Activated effector memory CD4-positive, alpha-beta T cell treated with anti-CD3 and anti-CD28 coated beads, Interleukin-2, amount 50 U/mL, for 16 hours (primary cell): ENCODE results near the gene AZU1.
"Not testable (repeated sequence)": the region's sequence is repeated elsewhere in the genome, so short reads cannot be mapped to it uniquely, and the experiment has no call there.

ENCODE experiments used
- DNase-seq: peaks from one replicate; pipeline ENCODE4 v3.0.0-alpha.2; 2020

Gene AZU1

DNA sequence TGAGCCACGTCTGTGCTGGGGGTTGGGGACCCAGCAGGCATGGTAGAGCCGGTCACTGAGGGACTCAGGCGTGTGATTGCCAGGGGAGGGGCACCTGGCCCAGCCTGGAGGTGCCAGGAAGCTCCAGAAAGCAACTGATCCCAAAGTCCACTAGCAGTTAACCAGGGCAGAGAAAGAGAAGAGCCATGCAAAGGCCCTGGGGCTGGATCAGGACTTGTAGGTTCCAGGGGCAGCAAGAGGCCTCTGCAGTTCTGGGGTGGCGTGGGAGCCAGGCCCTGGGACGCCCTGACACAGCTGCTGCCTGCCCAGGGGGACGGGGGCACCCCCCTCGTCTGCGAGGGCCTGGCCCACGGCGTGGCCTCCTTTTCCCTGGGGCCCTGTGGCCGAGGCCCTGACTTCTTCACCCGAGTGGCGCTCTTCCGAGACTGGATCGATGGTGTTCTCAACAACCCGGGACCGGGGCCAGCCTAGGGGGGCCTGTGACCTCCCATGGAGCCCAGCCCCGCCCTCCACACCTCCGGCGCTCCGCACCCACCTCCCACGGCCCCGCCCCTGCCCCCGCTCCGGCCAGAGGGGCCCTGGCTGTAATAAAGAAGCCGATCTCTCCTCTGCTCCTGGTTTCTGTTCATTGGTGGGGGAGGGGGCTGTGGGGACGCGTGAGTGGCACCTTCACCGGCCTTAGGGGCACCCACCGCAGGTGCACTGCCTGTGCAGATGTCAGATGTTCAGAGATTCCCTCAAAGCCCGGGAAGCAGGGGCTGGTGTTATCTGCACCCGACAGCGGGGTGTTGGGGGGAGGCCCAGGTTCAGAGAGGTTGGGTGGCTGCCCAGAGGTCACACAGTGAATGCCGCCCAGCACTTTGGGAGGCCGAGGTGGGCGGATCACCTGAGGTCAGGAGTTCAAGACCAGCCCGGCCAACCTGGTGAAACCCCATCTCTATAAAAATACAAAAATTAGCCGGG, 4.1 kb downstream of the AZU1 start:
- DNase-seq = no peak

DNA sequence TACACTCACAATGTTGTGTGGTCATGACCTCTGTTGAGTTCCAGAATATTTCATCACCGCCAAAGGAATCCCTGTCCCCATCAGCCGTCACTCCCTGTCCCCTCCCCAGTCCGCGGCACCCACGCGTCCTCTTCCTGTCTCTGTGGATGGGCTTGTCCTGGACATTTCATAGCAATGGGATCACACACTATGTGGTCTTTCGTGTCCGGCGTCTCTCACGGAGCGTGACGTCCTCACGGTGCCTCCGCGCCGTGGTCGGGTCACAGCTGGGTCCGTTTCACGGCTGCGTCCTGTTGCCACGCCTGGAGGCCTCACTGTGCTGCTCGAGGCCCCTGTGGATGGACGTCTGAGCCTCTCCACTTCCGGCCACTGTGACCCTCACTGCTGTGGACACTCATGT, 6.6 kb downstream of the AZU1 start:
- DNase-seq = no peak

DNA sequence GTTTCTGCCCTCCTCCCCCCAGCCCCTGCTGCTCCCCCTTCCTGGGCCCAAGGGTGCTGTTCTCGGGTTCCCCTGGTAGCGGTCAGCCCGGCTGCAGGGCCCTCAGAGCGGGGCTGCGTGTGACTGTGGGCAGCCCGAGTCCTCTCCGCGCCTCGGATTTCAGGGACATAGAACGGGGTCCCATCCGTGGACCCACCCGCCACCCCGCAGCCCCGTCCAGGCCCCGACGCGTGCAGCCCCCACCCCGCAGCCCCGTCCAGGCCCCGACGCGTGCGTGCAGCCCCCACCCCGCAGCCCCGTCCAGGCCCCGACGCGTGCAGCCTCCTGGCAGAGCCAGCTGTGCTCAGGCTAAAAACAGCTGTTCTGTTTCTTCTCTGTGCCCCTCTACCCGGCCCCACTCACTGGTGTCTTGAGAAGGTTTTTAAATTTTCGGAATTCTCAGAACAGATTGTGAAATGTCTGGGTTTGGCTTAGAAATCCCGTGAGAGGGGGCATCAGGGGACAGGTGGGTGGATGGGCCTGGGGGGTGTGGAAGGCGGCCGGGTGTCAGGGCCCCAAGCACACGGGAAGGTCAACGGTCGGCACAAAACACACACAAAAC, 7.7 kb downstream of the AZU1 start:
- DNase-seq = no peak

DNA sequence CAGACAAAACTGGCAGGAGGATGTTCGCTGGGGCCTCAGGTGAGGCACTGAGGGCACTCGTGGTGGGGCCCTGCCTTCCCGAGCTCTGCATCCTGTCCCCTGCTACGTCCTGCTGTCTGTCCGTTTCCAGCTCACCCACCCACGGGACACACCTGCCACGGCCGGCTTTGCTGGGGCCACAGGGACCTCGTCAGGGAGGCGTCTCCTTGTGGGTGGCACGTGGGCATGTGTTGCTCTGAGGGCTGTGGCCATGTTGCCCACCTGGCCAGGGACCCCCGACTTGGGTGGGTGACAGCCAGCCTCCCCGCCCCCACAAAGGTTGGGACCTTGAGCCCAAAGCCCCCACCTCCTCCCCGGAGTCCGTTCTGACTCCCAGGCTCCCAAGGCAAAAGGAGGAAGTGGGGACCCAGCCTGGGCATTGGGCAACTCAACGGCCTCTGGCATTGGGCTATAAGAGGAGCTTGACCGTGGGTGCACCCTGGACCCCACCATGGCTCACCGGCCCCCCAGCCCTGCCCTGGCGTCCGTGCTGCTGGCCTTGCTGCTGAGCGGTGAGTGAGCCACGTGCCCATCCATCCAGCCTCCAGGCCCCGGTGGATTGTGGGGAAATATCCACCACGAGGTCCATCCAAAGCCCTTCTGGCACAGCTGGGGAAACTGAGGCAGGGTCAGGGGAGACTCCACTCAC, 13.0 kb downstream of the AZU1 start, which contains the start of gene PRTN3:
Gene PRTN3, plus strand, starts transcription at position 481 of the 688 bp plus-strand sequence. Its CDS starts 10 bp downstream, at position 491.
- no peak for DNase-seq

DNA sequence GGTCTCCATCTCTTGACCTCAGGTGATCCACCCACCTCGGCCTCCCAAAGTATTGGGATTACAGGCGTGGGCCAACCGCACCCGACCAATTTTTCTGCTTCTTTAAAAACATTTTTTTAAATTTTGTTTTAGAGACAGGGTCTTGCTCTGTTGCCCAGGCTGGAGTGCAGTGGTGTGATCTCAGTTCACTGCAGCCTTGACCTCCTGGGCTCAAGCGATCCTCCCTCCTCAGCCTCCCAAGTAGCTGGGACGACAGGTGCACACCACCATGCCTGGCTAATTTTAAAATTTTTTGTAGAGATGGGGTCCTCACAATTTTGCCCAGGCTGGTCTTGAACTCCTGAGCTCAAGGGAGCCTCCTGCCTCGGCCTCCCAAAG, 15.2 kb downstream of the AZU1 start:
- DNase-seq = not testable (repeated sequence)

DNA sequence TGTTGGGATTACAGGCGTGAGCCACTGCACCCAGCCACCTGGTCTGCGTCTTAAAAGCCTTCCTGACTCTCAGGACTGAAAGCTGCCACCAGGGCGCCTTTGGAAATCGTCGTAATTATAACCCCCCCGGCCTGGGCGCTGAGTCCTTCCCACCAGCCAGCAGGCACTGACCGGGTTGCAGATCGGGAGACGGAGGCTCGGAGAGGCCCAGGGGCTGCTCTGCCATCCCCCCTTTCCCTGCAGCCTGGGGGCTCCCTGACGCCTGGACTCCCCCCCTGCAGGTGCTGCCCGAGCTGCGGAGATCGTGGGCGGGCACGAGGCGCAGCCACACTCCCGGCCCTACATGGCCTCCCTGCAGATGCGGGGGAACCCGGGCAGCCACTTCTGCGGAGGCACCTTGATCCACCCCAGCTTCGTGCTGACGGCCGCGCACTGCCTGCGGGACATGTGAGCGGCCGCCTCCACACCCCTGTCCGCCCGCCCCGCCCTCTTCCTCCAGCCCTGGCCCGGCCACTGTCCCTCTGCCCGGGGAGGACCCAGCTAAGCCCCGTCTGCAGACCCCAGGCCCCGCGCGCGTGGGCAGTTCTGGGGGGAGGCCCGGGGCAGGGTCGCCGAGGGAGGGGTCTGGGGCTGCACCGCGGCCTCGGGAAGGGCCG, 15.7 kb downstream of the AZU1 start:
- no peak for DNase-seq

DNA sequence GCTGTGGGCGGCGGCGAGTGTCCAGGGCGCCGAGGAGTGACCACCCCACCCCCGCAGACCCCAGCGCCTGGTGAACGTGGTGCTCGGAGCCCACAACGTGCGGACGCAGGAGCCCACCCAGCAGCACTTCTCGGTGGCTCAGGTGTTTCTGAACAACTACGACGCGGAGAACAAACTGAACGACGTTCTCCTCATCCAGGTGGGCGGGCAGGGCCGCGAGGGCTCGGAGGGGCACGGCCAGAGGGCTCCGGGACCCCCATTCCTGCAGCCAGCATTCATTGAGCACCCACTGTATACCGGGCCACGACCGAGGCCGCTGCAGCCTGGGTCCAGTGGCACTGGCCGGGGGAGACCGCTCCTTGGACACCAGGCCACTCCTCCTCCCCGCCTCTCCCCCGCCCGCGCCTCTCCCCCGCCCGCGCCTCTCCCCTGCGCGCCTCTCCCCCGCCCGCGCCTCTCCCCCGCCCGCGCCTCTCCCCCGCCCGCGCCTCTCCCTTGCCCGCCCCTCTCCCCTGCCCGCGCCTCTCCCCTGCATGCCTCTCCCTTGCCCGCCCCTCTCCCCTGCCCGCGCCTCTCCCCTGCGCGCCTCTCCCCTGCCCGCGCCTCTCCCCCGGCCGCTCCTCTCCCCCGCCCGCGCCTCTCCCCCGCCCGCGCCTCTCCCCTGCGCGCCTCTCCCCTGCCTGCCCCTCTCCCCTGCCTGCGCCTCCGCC, 16.4 kb downstream of the AZU1 start:
- no peak for DNase-seq

DNA sequence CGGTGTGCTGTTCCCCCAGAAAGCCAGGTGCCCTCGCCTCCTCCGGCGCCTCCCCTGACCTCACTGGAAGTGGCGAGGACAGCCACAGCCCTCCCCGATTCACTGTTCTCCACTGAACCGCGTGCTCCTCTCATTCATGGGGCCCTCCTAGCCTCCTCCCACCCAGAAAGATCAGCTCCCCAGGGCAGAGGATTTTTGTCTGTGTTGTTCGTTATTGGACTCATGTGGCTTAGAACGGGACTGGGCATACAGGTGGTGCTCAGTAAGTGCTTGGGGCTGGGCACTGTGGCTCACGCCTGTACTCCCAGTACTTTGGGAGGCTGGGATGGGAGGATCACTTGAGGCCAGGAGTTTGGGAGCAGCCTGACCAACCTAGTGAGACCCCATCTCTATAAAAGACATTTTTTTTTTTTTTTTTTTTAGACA, 16.9 kb downstream of the AZU1 start:
- no peak for DNase-seq

DNA sequence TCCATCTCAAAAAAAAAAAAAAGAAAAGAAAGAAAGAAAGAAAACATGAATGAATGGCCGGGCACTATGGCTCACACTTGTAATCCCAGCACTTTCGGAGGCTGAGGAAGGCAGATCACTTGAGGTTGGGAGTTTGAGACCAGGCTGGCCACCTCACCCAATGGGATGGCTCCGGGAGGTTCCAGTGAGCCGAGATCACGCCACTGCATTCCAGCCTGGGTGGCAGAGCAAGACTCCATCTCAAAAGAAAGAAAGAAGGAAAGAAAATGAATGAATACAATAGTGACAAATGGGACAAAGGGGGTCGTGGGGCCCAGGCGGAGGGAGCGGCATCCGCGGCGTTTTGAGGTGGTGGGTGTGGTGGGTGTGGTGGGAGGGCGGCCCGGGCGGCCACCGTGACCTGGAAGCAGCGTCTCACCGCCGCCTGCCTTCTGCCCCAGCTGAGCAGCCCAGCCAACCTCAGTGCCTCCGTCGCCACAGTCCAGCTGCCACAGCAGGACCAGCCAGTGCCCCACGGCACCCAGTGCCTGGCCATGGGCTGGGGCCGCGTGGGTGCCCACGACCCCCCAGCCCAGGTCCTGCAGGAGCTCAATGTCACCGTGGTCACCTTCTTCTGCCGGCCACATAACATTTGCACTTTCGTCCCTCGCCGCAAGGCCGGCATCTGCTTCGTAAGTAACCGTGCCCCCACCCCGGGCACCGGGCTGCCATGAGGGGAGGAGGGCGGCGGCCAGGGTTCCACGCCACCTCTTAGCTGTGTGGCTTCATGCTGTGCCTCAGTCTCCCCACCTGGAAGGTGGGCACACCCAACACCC, 18.3 kb downstream of the AZU1 start:
- no peak for DNase-seq

DNA sequence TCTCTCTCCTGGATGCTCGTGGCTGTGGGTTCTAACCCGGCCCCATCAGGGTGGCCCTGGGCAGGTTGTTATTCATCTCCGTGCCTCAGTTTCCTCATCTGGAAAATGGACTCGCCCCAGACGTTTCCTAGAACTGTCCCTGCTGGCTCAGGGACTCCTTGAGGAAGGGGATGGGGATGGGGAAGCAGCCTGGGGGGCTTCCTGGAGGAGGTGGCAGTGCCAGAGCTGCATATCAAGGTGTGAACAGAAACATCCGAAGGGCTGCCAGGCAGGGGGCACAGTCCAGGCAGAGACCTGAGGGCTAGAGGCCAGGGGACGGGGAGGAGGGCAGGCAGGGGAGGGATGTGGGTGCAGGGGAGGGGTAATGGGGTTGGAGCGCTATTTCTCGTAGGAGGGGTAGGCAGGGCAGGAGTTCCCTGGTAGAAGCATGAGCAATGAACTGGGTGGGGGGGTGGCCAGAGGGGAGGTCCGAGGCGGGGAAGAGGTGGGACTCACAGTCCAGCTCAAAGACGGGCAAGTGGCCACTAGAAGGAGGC, 20.8 kb downstream of the AZU1 start:
- DNase-seq = no peak

DNA sequence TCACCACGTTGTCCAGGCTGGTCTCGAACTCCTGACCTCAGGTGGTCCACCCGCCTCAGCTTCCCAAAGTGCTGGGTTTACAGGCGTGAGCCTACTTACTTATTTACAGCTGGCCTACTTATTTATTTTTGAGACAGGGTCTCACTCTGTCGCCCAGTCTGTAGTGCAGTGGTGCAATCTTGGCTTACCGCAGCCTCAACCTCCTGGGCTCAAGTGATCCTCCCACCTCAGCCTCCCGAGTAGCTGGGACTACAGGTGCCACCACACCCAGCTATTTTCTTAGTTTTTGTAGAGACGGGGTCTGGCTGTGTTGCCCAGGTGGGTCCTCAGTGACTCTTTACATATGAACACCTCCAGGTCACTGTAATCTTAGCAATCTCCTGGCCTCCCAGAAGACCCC, 21.6 kb downstream of the AZU1 start:
- DNase-seq = not testable (repeated sequence)

DNA sequence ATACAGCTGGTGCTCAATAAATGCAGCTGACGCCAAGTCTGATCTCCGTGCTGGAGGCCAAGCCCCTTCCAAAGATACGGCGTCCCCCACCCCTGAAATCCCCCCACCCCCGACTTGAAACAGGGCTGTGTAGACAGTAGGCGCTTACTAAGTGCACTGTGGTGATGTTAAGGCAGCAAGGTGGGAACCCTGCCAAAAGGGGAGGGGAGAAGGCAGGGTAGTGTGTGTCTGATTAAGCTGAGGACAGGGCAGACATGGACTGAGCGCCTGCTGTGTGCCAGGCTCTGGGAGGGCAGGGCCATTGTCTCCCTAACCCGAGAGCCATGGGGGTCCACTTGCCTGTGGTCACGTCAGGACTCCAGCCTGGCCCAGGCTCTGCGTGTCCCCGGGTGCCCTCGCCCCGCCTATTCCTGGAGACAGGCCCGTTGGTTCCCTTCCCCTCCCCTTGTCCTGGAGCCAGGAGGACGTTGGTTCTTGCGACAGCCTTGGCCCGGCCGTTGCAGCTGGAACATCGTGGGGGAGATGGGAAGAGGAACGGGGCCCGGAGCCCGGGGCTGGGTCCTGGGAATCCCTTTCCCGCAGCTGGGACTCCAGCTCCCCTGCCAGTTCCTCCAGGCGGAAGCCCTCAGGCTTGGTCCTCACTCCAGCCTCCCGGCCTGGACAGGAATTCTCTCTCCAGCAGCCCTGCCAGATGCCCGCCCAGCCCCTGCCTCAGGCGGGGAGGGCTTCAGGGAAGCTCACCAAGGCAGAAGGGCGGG, 22.8 kb downstream of the AZU1 start:
- no peak for DNase-seq

DNA sequence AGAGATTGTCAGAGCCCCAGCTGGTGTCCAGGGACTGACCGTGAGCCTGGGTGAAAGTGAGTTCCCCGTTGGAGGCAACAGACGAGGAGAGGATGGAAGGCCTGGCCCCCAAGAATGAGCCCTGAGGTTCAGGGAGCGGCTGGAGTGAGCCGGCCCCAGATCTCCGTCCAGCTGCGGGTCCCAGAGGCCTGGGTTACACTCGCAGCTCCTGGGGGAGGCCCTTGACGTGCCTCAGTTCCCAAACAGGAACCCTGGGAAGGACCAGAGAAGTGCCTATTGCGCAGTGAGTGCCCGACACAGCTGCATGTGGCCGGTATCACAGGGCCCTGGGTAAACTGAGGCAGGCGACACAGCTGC, 23.3 kb downstream of the AZU1 start:
- no peak for DNase-seq

DNA sequence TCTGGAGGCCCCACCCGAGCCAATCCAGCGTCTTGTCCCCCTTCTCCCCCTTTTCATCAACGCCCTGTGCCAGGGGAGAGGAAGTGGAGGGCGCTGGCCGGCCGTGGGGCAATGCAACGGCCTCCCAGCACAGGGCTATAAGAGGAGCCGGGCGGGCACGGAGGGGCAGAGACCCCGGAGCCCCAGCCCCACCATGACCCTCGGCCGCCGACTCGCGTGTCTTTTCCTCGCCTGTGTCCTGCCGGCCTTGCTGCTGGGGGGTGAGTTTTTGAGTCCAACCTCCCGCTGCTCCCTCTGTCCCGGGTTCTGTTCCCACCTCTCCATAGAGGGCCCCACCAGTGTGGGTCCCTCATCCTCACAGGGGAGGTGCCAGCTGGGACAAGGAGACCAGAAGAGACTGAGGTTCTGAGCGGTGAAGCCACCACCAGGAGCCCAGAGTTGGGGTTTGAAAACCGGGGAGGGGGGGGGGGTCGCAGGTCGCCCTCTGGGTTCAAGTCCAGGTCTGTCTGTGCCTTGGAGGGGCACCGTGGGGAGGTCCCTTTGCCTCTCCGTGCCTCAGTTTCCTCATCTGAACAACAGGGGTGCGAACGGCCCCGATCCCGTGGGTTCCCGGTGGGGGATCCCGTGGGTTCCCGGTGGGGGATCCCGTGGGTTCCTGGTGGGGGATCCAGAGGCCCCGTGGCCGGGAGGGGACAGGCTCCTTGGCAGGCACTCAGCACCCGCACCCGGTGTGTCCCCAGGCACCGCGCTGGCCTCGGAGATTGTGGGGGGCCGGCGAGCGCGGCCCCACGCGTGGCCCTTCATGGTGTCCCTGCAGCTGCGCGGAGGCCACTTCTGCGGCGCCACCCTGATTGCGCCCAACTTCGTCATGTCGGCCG, 24.7 kb downstream of the AZU1 start, which contains the start of gene ELANE:
Gene ELANE, plus strand, starts transcription at position 168 of the 878 bp plus-strand sequence. Its CDS starts 26 bp downstream, at position 194.
- no peak for DNase-seq

DNA sequence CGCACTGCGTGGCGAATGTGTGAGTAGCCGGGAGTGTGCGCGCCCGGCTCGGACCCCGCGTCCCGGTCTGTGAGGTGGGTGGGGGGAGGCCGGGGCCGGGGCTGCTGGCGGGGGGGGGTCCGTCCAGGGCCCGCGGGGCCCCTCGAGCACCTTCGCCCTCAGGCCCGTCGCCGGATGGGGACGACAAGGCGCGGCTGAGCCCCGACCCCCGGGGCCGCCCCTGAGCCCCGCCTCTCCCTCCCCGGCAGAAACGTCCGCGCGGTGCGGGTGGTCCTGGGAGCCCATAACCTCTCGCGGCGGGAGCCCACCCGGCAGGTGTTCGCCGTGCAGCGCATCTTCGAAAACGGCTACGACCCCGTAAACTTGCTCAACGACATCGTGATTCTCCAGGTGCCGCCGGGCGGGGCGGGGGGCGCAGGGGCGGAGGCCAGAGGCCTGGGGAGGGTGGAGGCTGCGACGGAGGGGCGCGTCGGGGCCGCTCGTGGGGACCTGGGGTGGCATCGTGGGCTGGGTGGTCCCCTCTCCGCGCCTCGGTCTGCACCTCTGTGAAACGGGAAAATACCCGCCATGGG, 25.5 kb downstream of the AZU1 start:
- DNase-seq = no peak

DNA sequence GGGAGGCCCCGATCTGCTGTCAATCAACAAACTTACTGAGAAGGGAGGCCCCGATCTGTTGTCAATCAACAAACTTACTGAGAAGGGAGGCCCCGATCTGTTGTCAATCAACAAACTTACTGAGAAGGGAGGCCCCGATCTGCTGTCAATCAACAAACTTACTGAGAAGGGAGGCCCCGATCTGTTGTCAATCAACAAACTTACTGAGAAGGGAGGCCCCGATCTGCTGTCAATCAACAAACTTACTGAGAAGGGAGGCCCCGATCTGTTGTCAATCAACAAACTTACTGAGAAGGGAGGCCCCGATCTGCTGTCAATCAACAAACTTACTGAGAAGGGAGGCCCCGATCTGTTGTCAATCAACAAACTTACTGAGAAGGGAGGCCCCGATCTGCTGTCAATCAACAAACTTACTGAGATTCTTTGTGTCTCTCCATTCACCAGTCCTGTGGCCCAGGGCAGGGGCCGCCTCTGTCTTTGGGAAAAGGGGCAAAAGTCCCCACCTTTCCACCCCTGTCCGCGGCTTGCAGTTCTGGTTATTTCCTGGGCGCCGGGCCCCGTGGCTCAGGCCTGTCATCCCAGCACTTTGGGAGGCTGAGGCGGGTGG, 26.1 kb downstream of the AZU1 start:
- DNase-seq = not testable (repeated sequence)

DNA sequence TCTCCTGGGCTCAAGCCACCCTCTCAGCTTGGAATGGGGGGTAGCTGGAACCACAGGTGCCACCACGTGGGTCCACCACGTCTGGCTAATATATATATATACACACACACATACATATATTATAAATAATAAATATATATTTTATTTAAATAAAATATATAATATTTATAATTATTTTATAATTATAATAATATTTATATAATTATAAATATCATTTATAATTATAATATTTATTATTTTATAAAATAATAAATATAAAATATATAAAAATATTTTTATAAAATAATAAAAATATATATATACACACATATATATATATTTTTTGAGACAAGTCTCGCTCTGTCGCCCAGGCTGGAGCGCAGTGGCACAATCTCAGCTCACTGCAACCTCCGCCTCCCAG, 26.9 kb downstream of the AZU1 start:
- no peak for DNase-seq

DNA sequence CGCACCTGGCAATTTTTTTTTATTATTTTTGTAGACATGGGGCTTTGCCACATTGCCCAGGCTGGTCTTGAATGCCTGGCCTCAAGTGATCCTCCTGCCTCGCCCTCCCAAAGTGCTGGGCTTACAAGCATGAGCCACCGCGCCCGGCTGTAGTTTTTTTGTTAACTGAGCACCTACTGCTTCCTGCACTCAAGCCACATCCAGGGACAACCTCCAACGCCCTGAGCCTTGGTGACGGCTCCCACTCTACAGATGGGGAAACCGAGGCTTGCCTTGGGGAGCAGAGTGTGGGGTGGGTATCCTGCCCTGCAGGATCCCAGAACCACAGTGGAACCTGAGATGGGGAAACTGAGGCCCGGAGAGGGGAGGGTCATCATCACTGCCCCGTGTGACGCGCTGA, 27.5 kb downstream of the AZU1 start:
- no peak for DNase-seq
